Activated T-cell treated with anti-CD3 and anti-CD28 coated beads, Interleukin-2, amount 50 U/mL, for 24 hours (primary cell): Measurements from ENCODE around the gene STK39.
A peak's percentile ranks its signal among the peaks of the same experiment; 100 is the strongest.

ENCODE experiments used
- DNase-seq: peaks from one replicate; pipeline ENCODE4 v3.0.0-alpha.2; 2020
- H3K27ac Mint-ChIP-seq: 2 replicates; pipeline ENCODE4 v1.8.0; 2020; ENCODE audit warnings: mild to moderate bottlenecking, mixed read lengths
- H3K27me3 Mint-ChIP-seq: 2 replicates; pipeline ENCODE4 v1.8.0; 2020; ENCODE audit warnings: mixed read lengths
- H3K36me3 Mint-ChIP-seq: 2 replicates; pipeline ENCODE4 v1.8.0; 2020; ENCODE audit warnings: low read depth, mixed read lengths
- H3K4me1 Mint-ChIP-seq: 2 replicates; pipeline ENCODE4 v1.8.0; 2020; ENCODE audit warnings: low read depth, mixed read lengths
- H3K4me3 Mint-ChIP-seq: 2 replicates; pipeline ENCODE4 v1.8.0; 2020; ENCODE audit warnings: mild to moderate bottlenecking, moderate library complexity, mixed read lengths
- H3K9me3 Mint-ChIP-seq: 2 replicates; pipeline ENCODE4 v1.8.0; 2020; ENCODE audit warnings: mixed read lengths

Gene STK39

DNA sequence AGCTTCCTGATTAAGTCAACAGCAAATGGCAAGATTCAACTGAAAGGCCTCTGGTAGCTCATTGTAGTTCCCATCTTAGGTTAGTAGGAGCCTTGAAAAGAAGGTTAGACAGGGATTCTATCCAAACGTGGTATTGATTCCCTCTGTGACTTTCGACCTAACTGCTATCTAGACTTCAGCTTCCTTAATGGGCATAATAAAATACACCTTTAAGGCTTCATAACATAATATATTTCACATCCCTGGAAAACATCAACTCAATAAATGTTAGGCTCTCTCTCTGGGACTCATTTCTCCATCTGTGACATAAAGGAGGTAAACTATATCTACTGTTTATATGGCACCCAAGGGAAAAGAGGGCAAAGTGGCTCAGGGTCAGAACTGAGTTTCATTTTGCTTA lies 60.9 kb downstream of the STK39 start:
- Mint-ChIP-seq H3K27ac (no peak overlapping the region), H3K27me3 (no peaks in the 10 kb centered on the region), H3K36me3 (peaks cover 9% of the 10 kb centered on the region), H3K9me3 (no peaks in the 10 kb centered on the region), H3K4me3 (no peak overlapping the region), H3K4me1 (peaks cover 73% of the 10 kb centered on the region)
- DNase-seq: no peak

DNA sequence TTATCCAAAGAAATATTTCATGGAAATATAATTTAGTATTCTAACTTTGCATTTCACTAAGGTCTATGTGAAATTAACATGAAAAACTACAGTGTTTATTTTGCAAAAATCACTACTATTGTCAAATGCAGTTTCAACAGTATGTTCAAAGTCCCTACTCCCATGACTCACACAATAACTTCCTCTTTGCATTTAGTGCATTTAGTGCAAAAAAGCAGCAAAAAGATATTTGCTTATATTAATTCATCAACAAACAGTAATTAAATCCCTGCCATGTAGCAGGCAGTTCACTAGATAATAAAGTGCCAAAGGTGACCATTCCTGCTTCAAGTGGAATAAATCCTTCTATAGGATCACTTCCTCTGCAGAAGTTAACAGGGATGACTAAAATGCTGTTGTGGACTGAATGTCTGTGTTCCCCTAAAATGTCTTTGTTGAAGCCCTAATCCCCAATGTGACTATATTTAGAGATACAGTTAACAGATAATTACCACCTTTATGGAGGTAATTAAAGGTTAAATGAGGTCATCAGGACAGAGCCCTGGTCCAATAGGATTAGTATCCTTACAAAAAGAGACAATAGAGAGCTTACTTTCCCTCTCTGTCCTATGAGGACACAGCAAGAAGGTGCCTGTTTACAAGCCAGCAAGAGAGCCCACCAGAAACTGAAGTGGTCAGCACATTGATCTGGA lies 61.7 kb downstream of the STK39 start:
- peaks cover 73% of the 10 kb centered on the region for H3K4me1 Mint-ChIP-seq
- no peak overlapping the region for H3K27ac Mint-ChIP-seq
- DNase-seq: no peak
- no peak overlapping the region for H3K4me3 Mint-ChIP-seq
- no peaks in the 10 kb centered on the region for H3K27me3 Mint-ChIP-seq
- peaks cover 16% of the 10 kb centered on the region for H3K36me3 Mint-ChIP-seq
- no peaks in the 10 kb centered on the region for H3K9me3 Mint-ChIP-seq

DNA sequence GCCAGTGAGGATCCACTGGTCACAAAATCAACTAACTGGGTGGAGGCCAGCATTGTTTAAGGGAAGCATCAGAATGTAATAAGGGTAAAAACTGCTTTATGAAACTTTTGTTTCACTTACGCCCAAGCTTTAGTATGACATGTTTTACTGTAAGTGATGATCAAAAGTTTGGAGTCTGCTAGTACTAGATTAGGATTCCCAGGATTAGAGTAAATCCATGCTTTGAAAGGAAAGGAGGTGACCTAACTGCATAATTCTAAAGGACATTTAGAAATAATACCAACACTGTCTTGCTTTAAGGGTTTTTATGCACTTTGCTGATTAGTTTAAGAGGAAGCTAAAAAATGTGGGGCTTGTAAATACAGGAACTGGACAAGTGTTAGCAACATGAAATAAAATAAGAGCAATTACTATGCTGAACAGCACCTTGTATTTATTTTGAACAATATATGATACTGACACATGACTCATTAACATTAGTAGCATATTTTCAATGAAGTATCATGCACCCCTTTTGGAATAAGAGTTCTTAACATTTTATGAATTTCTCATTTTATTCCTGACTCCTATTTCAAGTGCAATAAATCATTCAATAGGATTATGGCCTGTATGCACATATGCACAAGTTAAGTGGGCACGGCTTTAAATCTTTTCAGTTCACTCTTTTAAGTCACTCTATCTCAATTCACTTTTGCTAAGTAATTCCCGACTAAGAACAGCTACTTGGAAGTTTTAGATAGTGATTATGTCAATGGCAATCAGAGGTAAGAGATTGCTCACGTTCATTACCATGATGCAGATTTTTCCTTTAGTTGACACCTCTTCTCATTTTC lies 62.5 kb downstream of the STK39 start:
- Mint-ChIP-seq H3K9me3 (no peaks in the 10 kb centered on the region), H3K27me3 (no peaks in the 10 kb centered on the region), H3K4me1 (peaks cover 65% of the 10 kb centered on the region), H3K36me3 (peaks cover 22% of the 10 kb centered on the region), H3K4me3 (no peak overlapping the region), H3K27ac (no peak overlapping the region)
- DNase-seq: no peak

DNA sequence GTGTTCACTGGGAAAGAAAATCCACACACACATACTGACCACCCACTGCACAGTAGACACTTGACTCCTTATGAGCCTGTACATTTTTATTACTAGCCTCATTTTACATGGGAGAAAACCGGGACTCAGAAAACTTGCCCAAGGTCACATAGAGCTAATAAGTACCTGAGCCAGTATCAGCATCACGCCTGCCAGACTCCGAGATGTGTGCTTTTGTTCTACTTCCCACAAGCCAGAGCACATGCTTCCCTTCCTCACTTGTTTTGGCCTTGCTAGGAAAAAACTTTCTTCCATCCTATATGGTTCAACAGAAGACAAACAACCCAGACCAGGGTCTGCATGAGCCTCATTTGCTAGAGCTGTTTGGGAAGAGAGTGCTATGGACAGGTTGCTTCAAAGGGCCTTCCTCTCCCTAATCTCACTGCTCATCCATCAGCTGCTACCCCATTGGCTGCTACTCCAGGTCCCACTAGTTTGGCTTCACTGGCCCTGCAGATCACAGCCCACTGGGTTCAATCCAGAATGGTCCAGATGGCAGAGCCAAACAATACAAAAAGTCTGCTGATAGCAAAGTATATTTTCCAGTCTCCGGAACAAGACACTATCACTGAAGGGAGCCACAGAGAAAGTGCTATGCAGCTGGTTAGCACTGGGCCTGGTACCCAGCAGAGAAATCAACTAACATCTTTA lies 63.9 kb downstream of the STK39 start:
- Mint-ChIP-seq H3K36me3 (peaks cover 33% of the 10 kb centered on the region), H3K4me3 (no peak overlapping the region), H3K27me3 (no peaks in the 10 kb centered on the region), H3K9me3 (no peaks in the 10 kb centered on the region), H3K4me1 (peaks cover 64% of the 10 kb centered on the region), H3K27ac (peak overlapping the region; percentile 41)
- no peak for DNase-seq

DNA sequence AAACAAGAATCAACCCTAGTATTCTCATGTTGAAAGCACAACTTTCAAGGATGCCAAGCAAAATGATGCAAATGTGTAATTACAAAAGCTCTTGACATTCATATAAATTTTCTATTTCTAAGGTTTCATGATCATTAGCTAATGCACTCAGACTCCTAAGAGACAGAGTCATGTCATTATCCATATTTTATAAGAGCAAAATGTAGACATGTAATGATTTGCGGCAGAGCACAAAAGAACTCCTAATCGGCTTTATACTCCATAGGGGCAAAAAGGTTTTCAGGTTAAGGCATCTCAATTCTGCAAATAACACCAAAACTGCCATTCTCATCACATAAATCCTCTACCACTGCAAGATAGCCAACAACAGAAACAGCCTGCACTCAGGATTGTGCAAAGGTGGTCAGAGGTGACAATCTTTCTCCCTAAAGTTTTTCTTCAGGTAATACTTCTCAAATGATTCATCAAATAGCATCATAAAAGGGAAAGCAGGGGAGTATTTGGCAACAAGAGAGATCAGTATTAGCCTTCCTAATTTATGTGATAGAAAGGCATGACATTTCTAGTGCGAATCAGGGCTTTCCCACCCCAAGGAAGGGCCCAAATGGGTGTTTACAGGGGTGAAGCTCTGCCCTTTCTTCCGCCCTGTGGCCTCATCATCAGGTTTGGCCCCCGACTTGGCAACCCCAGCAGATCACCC lies 64.7 kb downstream of the STK39 start:
- no peaks in the 10 kb centered on the region for H3K27me3 Mint-ChIP-seq
- no peak overlapping the region for H3K4me3 Mint-ChIP-seq
- no peaks in the 10 kb centered on the region for H3K9me3 Mint-ChIP-seq
- DNase-seq: no peak
- peaks cover 67% of the 10 kb centered on the region for H3K4me1 Mint-ChIP-seq
- peak overlapping the region; percentile 41 for H3K27ac Mint-ChIP-seq
- peaks cover 39% of the 10 kb centered on the region for H3K36me3 Mint-ChIP-seq

DNA sequence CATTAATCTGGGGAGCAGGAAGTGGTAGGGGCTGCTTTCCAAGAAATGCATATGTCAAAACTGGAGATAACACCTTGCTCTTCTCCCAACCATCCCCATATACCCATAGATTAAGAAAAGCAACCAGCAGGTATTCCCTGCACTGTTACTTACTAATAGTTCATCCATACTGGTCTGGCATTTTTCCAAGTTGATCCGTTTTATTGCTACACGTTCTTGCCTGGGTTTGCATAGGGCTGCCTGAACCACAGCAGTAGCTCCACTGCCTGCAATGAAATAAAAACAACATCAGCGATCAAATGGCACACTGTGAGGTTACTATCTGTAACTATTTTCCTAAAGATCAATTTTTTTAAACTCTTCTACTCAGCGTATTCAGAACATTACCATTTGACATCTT lies 65.6 kb downstream of the STK39 start:
- no peak for DNase-seq
- H3K36me3 Mint-ChIP-seq: peaks cover 44% of the 10 kb centered on the region
- peaks cover 70% of the 10 kb centered on the region for H3K4me1 Mint-ChIP-seq
- no peaks in the 10 kb centered on the region for H3K27me3 Mint-ChIP-seq
- H3K4me3 Mint-ChIP-seq: no peak overlapping the region
- no peak overlapping the region for H3K27ac Mint-ChIP-seq
- no peaks in the 10 kb centered on the region for H3K9me3 Mint-ChIP-seq

DNA sequence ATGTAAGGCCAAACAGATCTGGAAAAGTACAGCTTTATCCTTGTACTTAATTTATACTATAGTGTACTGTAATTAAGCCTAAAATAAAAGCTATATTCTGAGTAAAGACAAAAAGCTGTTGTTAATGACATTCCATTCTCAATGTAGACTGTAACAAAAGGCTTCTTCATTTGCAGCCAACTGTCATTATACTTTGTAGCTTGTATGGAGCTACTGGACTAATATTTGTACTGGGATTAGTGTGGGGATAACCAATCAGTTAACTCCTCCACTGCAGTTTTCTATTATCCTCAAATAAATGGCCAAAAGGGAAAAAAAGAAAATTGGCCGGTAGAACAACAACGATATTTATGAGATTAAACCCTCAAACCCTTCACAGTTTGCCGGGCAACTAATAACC lies 66.5 kb downstream of the STK39 start:
- DNase-seq: no peak
- no peak overlapping the region for H3K4me3 Mint-ChIP-seq
- H3K27me3 Mint-ChIP-seq: no peaks in the 10 kb centered on the region
- no peaks in the 10 kb centered on the region for H3K9me3 Mint-ChIP-seq
- H3K27ac Mint-ChIP-seq: no peak overlapping the region
- H3K36me3 Mint-ChIP-seq: peaks cover 44% of the 10 kb centered on the region
- H3K4me1 Mint-ChIP-seq: peaks cover 69% of the 10 kb centered on the region

DNA sequence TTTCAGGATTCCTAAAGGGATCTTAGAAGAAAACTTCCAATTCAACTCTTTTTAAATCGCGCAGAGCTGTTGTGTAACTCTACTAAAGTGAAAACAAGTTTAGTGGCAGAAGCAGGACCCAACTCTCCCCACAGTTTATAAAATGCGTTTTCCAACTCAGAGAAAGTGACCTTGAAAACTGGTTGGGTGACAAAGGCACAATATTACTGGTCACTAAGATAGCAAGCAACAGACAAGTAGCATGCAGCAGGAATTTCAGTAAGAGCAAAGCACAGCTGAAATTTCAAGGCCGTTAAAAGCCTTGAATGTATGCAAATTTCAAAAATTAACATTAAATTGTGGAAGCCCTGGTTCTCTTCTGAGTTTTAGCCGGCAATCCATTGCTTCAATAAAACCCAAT lies 66.9 kb downstream of the STK39 start:
- Mint-ChIP-seq H3K27me3 (no peaks in the 10 kb centered on the region), H3K4me1 (peaks cover 65% of the 10 kb centered on the region), H3K27ac (no peak overlapping the region), H3K36me3 (peaks cover 44% of the 10 kb centered on the region), H3K4me3 (no peak overlapping the region), H3K9me3 (no peaks in the 10 kb centered on the region)
- no peak for DNase-seq

DNA sequence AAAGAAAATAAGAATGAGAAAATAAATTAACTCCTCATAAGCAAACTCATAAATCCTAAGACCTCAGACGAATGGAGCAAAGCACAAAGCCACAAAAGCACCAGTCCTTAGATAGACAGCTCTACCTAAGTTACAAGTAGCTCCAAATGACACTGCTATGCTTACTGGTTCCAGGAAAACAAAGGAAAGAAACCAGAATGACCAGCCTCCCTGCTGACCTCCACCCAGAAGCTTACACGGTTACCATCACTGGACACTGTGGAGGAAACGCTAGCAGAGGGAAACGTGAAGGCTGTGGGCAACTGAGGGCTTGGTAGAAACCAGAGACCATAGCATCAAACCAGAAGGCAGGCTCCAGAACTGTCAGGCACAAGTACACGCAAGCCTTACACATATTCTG lies 67.8 kb downstream of the STK39 start:
- H3K4me1 Mint-ChIP-seq: peaks cover 63% of the 10 kb centered on the region
- H3K27ac Mint-ChIP-seq: no peak overlapping the region
- DNase-seq: no peak
- no peaks in the 10 kb centered on the region for H3K9me3 Mint-ChIP-seq
- H3K36me3 Mint-ChIP-seq: peaks cover 49% of the 10 kb centered on the region
- H3K4me3 Mint-ChIP-seq: no peak overlapping the region
- no peaks in the 10 kb centered on the region for H3K27me3 Mint-ChIP-seq

DNA sequence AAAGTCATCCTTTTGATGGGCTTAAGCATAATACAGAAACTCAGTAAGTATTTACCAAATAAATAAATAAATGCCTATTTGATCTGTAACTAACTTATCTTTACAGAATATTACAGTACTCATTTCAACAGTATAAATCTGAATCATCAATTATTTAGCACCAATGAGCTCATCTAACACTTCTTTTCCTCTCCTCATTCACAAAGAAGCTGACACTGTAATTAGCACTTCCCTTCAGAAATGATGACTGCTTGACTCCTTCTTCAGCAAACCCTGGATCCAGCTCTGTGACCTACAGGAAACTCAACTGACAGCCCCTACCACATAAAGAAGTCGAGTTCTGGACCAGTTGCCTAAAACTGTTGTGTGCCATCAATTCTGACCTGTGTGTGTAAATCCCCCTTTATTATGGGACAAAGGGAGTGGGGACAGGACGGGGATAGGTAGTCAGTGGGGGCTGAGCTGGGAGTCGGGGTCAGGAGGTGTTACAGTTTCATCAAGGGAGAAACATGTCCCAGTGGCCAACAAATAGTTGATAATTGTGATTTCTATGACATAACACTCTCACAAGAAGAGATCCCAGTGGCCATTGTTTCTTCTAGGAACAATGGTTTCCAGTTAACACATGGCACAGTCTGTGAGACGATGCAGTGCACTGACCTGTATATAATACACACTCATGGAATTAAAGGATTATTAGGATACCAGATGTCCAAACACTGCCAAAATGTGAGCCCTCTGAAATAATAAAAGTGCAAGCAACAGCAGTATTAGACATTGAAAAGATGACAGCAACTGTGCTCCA lies 68.7 kb downstream of the STK39 start:
- Mint-ChIP-seq H3K4me3 (no peak overlapping the region), H3K27ac (no peak overlapping the region), H3K9me3 (no peaks in the 10 kb centered on the region), H3K4me1 (peaks cover 61% of the 10 kb centered on the region), H3K36me3 (peaks cover 58% of the 10 kb centered on the region), H3K27me3 (no peaks in the 10 kb centered on the region)
- DNase-seq: no peak

DNA sequence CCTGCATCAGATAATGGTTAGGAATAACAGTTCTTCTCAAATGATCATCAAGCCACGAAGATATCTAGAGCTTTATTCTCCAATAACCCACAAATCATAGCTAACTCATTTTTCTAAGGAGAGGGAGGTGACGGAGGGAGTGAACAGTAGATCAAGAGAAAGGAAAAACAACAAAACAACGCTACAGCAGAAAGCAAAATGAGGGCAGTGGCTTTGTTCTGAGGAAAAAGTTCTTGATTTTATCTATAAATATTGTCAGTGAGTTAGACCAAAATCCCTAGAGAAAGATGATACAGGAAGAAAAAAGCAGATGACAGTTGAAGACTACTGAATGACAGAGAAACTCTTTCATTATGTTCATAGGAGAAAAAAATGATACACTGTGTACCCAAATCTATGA lies 71.0 kb downstream of the STK39 start:
- H3K4me3 Mint-ChIP-seq: no peak overlapping the region
- peaks cover 42% of the 10 kb centered on the region for H3K4me1 Mint-ChIP-seq
- H3K27ac Mint-ChIP-seq: no peak overlapping the region
- H3K9me3 Mint-ChIP-seq: no peaks in the 10 kb centered on the region
- H3K36me3 Mint-ChIP-seq: peaks cover 61% of the 10 kb centered on the region
- H3K27me3 Mint-ChIP-seq: no peaks in the 10 kb centered on the region
- no peak for DNase-seq

DNA sequence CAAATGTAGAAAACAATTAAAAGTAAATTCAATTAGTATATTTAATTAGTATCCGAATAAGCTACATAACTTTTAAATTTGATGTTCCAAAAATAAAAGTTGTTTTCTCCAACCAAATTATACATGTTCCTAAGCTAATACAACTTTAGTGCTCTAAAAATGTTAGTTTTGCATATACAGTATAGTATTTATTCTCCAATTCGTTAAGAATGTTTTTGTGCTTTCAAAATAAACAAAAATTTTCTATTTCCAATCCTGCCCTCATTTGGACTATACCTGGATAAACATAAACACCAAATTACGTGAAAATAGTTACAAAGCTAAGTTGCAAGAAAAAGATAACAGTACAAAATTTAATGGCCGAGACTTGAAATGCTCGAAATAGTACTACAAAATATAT lies 71.9 kb downstream of the STK39 start:
- Mint-ChIP-seq H3K36me3 (peaks cover 58% of the 10 kb centered on the region), H3K27me3 (no peaks in the 10 kb centered on the region), H3K27ac (no peak overlapping the region), H3K4me1 (peaks cover 48% of the 10 kb centered on the region), H3K4me3 (no peak overlapping the region), H3K9me3 (no peaks in the 10 kb centered on the region)
- no peak for DNase-seq

DNA sequence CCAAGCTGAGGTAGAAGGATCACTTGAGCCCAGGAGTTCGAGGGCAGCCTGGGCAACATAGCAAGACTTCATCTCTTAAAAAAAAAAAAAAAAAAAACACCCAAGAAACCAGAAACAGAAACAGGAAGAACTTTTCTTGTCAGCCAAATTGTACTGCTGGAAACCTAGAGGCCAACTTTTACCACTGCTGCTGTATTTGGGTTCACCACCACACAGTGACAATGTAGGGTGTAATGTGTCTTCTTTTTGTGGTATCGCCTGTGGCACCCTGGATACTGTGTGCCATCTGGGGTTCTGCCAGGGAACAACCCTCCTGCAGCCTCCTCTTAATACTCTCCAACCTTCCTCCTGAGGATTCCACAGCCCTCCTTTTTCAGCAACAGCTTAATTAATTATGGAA lies 72.6 kb downstream of the STK39 start:
- DNase-seq: no peak
- Mint-ChIP-seq H3K27ac (peak overlapping the region; percentile 45), H3K9me3 (no peaks in the 10 kb centered on the region), H3K4me1 (peaks cover 53% of the 10 kb centered on the region), H3K36me3 (peaks cover 61% of the 10 kb centered on the region), H3K4me3 (peak overlapping the region; percentile 26), H3K27me3 (no peaks in the 10 kb centered on the region)

DNA sequence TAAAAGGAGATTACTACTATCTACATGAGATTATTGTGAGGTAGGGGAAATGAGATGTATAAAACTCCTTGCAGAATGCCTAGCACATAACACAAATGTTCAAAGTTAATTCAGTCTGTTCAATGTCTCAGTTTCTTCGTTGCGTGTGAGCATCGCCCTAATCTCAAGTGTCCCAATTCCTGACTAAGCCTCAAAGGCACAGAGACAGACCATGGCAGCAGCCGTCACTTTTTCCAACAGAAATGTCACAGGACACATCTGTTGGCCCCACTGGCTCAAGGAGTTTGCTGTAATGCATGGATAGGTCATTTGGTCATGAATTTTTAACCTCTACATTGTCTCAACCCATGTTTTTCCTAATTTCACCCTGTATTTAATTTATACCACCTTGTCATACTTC lies 75.3 kb downstream of the STK39 start:
- no peak for DNase-seq
- no peaks in the 10 kb centered on the region for H3K9me3 Mint-ChIP-seq
- no peak overlapping the region for H3K4me3 Mint-ChIP-seq
- H3K4me1 Mint-ChIP-seq: peaks cover 62% of the 10 kb centered on the region
- peaks cover 57% of the 10 kb centered on the region for H3K36me3 Mint-ChIP-seq
- no peaks in the 10 kb centered on the region for H3K27me3 Mint-ChIP-seq
- H3K27ac Mint-ChIP-seq: no peak overlapping the region
